GM18861 (cell line): ENCODE measurements around the gene VSTM2L.

Experiments
- ATAC-seq: cut with Tn5 transposase; IDR thresholded peaks from one replicate; pipeline ENCODE4 v1.9.1; 2021; ENCODE audit not compliant: unreplicated experiment

Gene VSTM2L

GRCh38 chr20:37936041-37936440 lies 33.1 kb downstream of the VSTM2L start:
- ATAC-seq = no peak

GRCh38 chr20:37936451-37936850 lies 33.5 kb downstream of the VSTM2L start:
- no peak for ATAC-seq

GRCh38 chr20:37937686-37938085 lies 34.8 kb downstream of the VSTM2L start:
- ATAC-seq = no peak

- ATAC-seq = no peak
These were observed 35.3 kb downstream of the VSTM2L start for GRCh38 chr20:37938181-37938750.

- no peak for ATAC-seq
These were observed 36.0 kb downstream of the VSTM2L start for GRCh38 chr20:37938954-37939353.

GRCh38 chr20:37939701-37940560 lies 37.0 kb downstream of the VSTM2L start:
- ATAC-seq = no peak

- ATAC-seq = no peak
These were observed 37.9 kb downstream of the VSTM2L start for GRCh38 chr20:37940858-37941257.

GRCh38 chr20:37941332-37941731 lies 38.4 kb downstream of the VSTM2L start:
- ATAC-seq = no peak

- no peak for ATAC-seq
These were observed 39.1 kb downstream of the VSTM2L start for GRCh38 chr20:37941992-37942391.

GRCh38 chr20:37943033-37943432 lies 40.1 kb downstream of the VSTM2L start:
- ATAC-seq = no peak

- ATAC-seq = no peak
These were observed 40.9 kb downstream of the VSTM2L start for GRCh38 chr20:37943501-37944455.

- no peak for ATAC-seq
These were observed 41.6 kb downstream of the VSTM2L start for GRCh38 chr20:37944456-37944981.

GRCh38 chr20:37945091-37945547 lies 42.2 kb downstream of the VSTM2L start:
- ATAC-seq = no peak

- ATAC-seq = no peak
These were observed 44.0 kb downstream of the VSTM2L start for GRCh38 chr20:37946946-37947345.

- no peak for ATAC-seq
These were observed 45.0 kb downstream of the VSTM2L start for GRCh38 chr20:37947943-37948342.

- no peak for ATAC-seq
These were observed 46.0 kb downstream of the VSTM2L start for GRCh38 chr20:37948956-37949355.

- ATAC-seq = no peak
These were observed 51.3 kb downstream of the VSTM2L start for GRCh38 chr20:37954190-37954589.

GRCh38 chr20:37954626-37955025 lies 51.7 kb downstream of the VSTM2L start:
- ATAC-seq = no peak

GRCh38 chr20:37955511-37955910 lies 52.6 kb downstream of the VSTM2L start:
- ATAC-seq = no peak

- ATAC-seq = no peak
These were observed 53.2 kb downstream of the VSTM2L start for GRCh38 chr20:37956107-37956585.
